Retinal pigment epithelial cell (primary cell): Measurements from ENCODE around the gene GAK.

Experiments used
- DNase-seq: peaks from one replicate; pipeline ENCODE4 v3.0.0-alpha.2; 2010; ENCODE audit warnings: low read depth
- H3K4me3 ChIP-seq: 2 replicates; pipeline ENCODE4 v1.5.1; 2011; ENCODE audit warnings: mild to moderate bottlenecking, low read length, control low read depth, moderate library complexity
- TF ChIP-seq, protein P1 (sequence below): conservative IDR thresholded peaks from 2 replicates; pipeline ENCODE4 v1.5.1; 2011; ENCODE audit warnings: low read depth, low read length, control low read depth, inconsistent platforms

GAK gene

DNA sequence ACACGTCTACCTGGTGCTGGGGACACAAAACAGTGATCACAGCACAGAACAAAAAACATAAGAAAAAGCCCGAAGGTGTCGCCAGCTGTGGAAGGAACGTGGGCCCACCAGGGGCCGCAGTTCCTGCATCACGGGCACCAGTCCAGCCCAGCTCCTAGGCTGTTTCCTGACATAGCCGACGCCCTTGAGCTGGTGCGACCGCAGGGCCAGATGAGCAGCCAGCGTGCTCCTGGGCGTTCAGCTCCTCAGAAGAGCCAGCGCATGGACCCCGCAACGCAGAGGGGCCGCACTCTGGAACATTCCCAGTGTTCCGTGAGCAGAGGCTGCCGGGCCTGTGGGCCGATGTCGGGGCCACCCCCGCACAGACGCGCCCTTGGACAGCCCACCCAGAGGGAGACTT lies 44.1 kb downstream of the GAK start:
- TF ChIP-seq, protein P1, sequence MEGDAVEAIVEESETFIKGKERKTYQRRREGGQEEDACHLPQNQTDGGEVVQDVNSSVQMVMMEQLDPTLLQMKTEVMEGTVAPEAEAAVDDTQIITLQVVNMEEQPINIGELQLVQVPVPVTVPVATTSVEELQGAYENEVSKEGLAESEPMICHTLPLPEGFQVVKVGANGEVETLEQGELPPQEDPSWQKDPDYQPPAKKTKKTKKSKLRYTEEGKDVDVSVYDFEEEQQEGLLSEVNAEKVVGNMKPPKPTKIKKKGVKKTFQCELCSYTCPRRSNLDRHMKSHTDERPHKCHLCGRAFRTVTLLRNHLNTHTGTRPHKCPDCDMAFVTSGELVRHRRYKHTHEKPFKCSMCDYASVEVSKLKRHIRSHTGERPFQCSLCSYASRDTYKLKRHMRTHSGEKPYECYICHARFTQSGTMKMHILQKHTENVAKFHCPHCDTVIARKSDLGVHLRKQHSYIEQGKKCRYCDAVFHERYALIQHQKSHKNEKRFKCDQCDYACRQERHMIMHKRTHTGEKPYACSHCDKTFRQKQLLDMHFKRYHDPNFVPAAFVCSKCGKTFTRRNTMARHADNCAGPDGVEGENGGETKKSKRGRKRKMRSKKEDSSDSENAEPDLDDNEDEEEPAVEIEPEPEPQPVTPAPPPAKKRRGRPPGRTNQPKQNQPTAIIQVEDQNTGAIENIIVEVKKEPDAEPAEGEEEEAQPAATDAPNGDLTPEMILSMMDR, result no peak
- no peak for DNase-seq
- no peak overlapping the region for H3K4me3 ChIP-seq

DNA sequence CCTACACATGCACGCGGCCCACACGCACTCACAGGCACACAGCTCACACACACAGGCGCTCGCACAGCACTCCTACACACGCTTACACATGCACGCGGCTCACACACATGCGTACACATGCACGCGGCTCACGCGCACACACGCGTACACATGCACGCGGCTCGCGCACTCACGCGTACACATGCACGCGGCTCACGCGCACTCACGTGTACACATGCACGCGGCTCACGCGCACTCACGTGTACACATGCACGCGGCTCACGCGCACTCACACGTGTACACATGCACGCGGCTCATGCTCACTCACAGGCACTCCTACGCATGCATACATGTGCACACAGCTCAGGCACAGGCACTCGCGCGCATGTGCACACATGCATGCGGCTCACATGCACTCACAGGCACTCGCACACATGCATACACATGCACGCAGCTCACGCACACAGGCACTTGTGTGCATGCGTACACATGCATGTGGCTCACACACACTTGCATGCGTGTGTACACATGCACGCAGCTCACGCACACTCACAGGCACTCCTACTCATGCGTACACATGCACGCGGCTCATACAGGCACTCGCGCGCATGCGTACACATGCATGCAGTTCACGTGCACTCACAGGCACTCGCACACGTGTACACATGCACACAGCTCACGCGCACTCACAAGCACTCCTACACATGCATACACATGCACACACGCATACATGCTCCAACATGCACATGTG lies 44.9 kb downstream of the GAK start:
- H3K4me3 ChIP-seq, result no peak overlapping the region
- TF ChIP-seq, protein P1, result no peak
- DNase-seq, result no peak

DNA sequence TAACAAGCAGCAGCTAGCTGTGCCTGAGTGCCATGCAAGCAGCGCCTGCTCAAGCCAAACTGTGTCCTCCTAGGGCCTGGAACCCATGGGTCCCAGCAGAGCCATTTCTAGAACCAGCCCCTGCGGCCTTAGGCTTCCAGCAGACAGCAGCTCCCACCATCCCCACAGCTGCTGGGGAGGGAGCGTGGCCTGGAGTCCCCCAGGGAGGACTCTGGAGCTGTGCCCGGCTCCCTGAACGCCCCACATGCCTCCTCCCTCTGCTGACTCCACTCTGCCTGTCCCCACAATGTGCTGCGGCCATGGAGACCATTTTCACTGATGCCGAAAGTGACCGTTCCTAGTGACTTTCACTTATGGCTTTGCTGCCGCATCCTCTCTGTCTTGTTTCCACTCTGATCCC lies 45.9 kb downstream of the GAK start:
- DNase-seq, result no peak
- no peak overlapping the region for H3K4me3 ChIP-seq
- TF ChIP-seq, protein P1, result no peak

DNA sequence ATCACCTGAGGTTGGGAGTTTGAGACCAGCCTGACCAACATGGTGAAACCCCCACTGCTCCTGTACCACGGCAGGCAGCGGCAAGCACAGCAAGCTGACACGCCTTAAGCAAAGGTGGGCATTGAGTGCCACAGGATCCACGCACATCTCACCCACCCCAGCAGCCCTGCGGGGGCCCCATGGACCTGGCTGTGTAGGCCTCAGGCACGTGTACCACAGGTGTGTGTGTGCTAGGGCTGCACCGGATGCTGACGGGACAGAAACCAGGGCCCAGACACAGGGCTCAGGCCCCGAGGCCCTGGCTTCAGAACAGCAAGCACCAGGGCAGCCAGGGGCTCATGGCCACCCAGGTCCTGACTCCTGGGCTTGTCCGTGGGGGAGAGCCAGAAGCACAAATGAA lies 46.8 kb downstream of the GAK start:
- TF ChIP-seq, protein P1, result no peak

DNA sequence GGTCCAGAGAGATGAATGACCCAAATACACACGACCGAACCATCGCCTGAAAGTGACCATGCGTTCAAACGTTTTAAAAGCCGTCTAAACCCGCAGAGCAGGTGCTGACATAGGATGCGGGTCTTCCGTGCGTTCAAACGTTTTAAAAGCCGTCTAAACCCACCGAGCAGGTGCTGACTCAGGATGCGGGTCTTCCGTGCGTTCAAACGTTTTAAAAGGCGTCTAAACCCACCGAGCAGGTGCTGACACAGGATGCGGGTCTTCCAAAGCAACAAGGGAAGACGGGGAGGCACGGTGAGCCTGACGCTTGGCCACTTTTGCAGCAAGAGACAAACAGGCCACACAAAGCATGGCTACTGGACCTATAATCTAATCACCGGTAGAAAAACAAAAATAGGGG lies 47.2 kb downstream of the GAK start:
- no peak overlapping the region for H3K4me3 ChIP-seq
- TF ChIP-seq, protein P1, result no peak
- DNase-seq, result no peak

More for the DNA sequence above, 46.8 kb downstream of the GAK start:
- no peak for DNase-seq
- no peak overlapping the region for H3K4me3 ChIP-seq

DNA sequence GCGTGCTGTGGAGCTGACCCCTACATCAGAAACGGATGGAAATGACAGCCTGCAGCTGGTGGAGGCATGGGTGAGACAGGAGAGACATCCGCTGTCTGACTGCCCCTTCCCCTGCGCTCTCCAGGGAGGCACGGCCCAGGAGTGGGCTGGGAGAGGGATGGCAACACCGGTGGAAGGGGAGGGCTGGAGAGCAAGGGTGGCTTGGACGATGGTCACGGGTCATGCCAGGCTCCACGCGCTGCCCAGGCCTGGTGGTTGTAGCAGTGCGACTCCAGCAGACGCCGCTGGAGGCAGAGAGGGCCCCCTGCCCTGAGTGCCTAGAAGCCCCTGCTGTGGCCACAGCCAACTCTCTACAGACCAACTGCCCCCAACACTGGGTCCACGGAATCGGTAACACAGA lies 47.9 kb downstream of the GAK start:
- no peak overlapping the region for H3K4me3 ChIP-seq
- DNase-seq, result no peak
- TF ChIP-seq, protein P1, result no peak

DNA sequence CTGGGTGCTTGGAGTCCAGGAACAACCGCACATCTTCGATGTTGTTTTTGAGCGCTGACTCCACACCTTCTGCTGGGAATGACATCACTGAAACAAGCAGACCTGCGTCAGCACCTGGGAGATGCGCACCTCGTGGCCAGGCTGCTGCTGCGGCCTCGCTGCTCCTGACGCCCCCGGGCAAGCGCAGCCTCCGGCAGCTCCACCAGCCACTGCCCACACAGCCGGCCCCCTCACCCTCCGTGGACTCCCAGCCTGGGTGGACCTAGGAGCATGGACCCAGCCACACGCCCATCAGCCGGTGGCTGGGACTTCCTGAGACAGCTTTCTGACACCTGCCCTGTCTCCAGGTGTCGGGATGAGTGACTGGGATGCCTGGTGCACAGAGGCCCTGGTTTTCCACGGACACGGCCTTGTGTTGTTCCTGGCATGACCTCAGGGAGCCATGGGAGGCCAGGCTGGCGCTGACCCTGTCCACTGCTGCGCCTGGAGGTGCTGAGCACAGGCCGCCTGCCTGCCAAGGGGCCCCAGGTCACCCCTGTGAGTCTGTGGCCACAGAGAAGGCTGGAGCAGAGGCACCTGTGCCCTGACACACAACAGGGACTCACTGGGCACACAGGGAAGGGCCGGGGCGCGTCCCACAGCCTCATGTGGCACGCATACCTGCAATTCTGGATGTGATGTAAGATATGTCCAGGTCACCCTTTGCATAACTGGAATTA lies 48.6 kb downstream of the GAK start:
- no peak for DNase-seq
- TF ChIP-seq, protein P1, result no peak
- no peak overlapping the region for H3K4me3 ChIP-seq
